ENCODE measurements around the gene FNBP1. TPM values are rescaled to one million over a fixed set of nuclear protein-coding genes. Genes with fewer than 3 reads are reported as not detected.
A peak's percentile ranks its signal among the peaks of the same experiment; 100 is the strongest.
"Not testable (repeated sequence)": the region's sequence is repeated elsewhere in the genome, so short reads cannot be mapped to it uniquely, and the experiment has no call there.

The FNBP1 gene
- total RNA-seq, 1 donor from 2014 or later = 80.4 TPM

DNA sequence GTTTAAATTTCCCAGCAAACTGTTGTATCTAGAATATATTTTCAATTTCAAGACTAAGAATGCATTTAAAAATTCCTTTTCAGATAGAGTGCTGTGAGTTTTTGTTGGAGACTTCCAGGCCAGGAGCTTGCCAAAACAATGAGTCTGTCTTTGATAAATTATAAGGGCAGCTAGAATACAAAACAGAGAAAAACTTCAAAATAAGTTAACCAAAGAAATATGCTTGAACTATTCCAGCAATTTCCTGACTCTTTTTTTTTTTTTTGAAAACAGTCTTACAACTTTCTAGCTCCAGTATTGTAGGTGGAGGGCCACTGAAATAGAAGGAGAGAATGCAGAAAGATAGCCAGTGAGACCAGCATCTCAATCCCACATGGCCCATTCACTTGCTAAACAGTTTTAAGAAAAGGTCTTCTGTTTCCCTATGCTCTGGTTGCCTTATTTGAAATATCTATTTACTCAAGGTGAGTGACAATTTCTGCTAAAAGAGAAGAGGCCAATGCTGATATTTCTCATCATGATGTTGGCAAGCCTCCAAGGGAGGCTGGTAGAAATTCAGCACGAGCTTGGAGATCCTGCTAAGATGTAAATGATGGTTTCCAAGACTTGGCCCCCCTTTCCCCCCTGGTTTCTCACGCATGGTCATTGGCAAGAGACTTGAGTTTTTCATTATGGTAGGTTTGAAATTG lies 104.6 kb downstream of the FNBP1 start:
- H3K4me3 Mint-ChIP-seq (ENCODE audit: unreplicated experiment) = no peak overlapping the region
- TF ChIP-seq, protein P1, sequence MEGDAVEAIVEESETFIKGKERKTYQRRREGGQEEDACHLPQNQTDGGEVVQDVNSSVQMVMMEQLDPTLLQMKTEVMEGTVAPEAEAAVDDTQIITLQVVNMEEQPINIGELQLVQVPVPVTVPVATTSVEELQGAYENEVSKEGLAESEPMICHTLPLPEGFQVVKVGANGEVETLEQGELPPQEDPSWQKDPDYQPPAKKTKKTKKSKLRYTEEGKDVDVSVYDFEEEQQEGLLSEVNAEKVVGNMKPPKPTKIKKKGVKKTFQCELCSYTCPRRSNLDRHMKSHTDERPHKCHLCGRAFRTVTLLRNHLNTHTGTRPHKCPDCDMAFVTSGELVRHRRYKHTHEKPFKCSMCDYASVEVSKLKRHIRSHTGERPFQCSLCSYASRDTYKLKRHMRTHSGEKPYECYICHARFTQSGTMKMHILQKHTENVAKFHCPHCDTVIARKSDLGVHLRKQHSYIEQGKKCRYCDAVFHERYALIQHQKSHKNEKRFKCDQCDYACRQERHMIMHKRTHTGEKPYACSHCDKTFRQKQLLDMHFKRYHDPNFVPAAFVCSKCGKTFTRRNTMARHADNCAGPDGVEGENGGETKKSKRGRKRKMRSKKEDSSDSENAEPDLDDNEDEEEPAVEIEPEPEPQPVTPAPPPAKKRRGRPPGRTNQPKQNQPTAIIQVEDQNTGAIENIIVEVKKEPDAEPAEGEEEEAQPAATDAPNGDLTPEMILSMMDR (IDR thresholded peaks at IDR 0.05; ENCODE audit: partially characterized antibody, unreplicated experiment) = no peak
- H3K9me3 Mint-ChIP-seq (ENCODE audit: unreplicated experiment) = peaks cover 6% of the 10 kb centered on the region
- DNase-seq = no peak
- H3K36me3 Mint-ChIP-seq (ENCODE audit: unreplicated experiment) = peaks cover 10% of the 10 kb centered on the region
- peaks cover 24% of the 10 kb centered on the region for H3K4me1 Mint-ChIP-seq (ENCODE audit: low read depth, unreplicated experiment)
- peak overlapping the region; percentile 66 for H3K27ac Mint-ChIP-seq (ENCODE audit: unreplicated experiment)
- H3K27me3 Mint-ChIP-seq (ENCODE audit: unreplicated experiment) = no peaks in the 10 kb centered on the region

DNA sequence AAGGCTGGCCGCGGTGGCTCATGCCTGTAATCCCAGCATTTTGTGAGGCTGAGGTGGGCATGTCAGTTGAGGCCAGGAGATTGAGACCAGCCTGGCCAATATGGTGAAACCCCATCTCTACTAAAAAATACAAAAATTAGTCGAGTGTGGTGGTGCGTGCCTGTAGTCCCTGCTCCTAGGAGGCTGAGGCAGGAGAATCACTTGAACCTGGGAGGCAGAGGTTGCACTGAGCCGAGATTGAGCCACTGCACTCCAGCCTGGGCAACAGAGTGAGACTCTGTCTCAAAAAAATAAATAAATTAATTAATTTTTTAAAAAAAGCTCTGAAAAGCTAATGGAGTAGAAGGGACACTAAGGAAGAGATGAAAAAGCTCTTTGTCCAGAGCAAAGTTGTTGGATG lies 105.1 kb downstream of the FNBP1 start:
- H3K27me3 Mint-ChIP-seq (ENCODE audit: unreplicated experiment); H3K27ac Mint-ChIP-seq (ENCODE audit: unreplicated experiment); H3K4me3 Mint-ChIP-seq (ENCODE audit: unreplicated experiment); H3K9me3 Mint-ChIP-seq (ENCODE audit: unreplicated experiment); H3K36me3 Mint-ChIP-seq (ENCODE audit: unreplicated experiment); DNase-seq: not testable (repeated sequence)
- H3K4me1 Mint-ChIP-seq (ENCODE audit: low read depth, unreplicated experiment) = peaks cover 30% of the 10 kb centered on the region

DNA sequence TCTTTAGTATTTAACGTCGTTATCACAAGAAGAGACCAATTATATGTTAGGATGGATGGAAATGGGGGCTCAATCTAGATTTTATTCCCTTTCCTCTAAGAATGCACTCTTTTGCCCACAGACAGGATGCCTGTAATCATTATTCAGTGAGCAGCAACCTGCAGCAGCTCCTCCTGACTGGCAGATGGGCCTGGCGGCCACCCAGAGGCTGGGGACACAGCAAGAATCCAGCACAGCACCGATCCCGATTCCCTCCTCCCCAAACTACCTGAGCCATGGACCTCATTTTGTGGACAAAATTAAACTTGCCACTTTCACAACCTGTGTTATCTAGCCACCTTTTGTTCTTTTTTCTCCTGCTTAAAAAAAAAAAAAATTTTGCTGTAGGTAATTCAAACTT lies 106.8 kb downstream of the FNBP1 start:
- H3K36me3 Mint-ChIP-seq (ENCODE audit: unreplicated experiment) = no peaks in the 10 kb centered on the region
- peaks cover 39% of the 10 kb centered on the region for H3K4me1 Mint-ChIP-seq (ENCODE audit: low read depth, unreplicated experiment)
- H3K27ac Mint-ChIP-seq (ENCODE audit: unreplicated experiment) = no peak overlapping the region
- H3K27me3 Mint-ChIP-seq (ENCODE audit: unreplicated experiment) = peaks cover 2% of the 10 kb centered on the region
- no peak overlapping the region for H3K4me3 Mint-ChIP-seq (ENCODE audit: unreplicated experiment)
- H3K9me3 Mint-ChIP-seq (ENCODE audit: unreplicated experiment) = peaks cover 8% of the 10 kb centered on the region
- TF ChIP-seq, protein P1 (IDR thresholded peaks at IDR 0.05; ENCODE audit: partially characterized antibody, unreplicated experiment) = no peak
- DNase-seq = peak; percentile 57

DNA sequence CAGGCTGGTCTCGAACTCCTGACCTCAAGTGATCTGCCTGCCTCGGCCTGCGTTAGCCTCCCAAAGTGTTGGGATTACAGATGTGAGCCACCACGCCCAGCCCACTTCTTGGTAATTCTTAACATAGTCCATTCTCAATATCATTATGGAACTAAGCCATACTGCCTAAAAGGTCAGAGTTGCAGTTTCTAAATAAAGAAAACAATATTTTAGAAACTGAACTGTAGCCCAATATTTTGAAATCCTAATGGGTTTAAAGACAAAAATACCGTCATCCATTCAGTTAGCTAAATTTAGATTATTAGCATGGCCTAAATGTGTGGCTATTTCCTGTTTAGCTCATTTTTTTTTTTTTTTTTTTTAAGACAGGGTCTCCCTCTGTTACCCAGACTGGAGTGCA lies 108.2 kb downstream of the FNBP1 start:
- Mint-ChIP-seq H3K4me3 (ENCODE audit: unreplicated experiment) (no peak overlapping the region), H3K4me1 (ENCODE audit: low read depth, unreplicated experiment) (peaks cover 42% of the 10 kb centered on the region)

DNA sequence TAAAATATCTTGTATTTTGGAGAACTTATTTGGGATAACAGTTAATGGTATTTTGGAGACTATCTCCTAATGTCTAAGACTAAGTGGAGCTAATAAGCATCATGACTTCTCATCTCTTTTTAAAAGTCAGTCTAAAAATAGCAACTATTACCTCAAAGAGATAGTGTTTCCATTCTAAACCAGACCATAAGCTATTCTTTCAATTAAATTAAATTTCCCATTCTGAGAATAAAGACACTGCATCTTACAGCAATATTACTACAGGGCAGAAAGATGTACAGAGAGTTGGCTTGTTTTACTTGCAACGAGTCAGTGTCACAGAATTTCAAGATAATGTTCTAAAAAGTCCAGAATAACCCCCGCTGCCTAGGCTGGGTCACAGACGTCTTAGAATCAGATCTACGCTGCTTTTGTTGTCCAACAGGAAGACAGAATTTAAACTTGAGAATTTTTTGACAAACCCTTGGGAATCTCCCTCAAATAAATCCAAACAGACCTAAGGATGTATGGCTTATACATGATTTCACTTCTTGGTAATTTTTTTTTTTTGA lies 108.9 kb downstream of the FNBP1 start:
- H3K4me1 Mint-ChIP-seq (ENCODE audit: low read depth, unreplicated experiment) = peaks cover 41% of the 10 kb centered on the region
- TF ChIP-seq, protein P1 (IDR thresholded peaks at IDR 0.05; ENCODE audit: partially characterized antibody, unreplicated experiment) = no peak
- no peaks in the 10 kb centered on the region for H3K36me3 Mint-ChIP-seq (ENCODE audit: unreplicated experiment)
- DNase-seq = no peak
- peak overlapping the region; percentile 65 for H3K27ac Mint-ChIP-seq (ENCODE audit: unreplicated experiment)
- H3K27me3 Mint-ChIP-seq (ENCODE audit: unreplicated experiment) = peaks cover 2% of the 10 kb centered on the region
- H3K9me3 Mint-ChIP-seq (ENCODE audit: unreplicated experiment) = peaks cover 8% of the 10 kb centered on the region
- H3K4me3 Mint-ChIP-seq (ENCODE audit: unreplicated experiment) = no peak overlapping the region

More for the DNA sequence above, 108.2 kb downstream of the FNBP1 start:
- Mint-ChIP-seq H3K9me3 (ENCODE audit: unreplicated experiment) (peaks cover 8% of the 10 kb centered on the region), H3K36me3 (ENCODE audit: unreplicated experiment) (no peaks in the 10 kb centered on the region), H3K27me3 (ENCODE audit: unreplicated experiment) (peaks cover 2% of the 10 kb centered on the region), H3K27ac (ENCODE audit: unreplicated experiment) (no peak overlapping the region)
- no peak for DNase-seq
- TF ChIP-seq, protein P1 (IDR thresholded peaks at IDR 0.05; ENCODE audit: partially characterized antibody, unreplicated experiment) = no peak

Measured in glutamatergic neuron (in vitro differentiated cells).